ENCODE measurements around the gene NPTXR. TPM values are rescaled to one million over a fixed set of nuclear protein-coding genes. Genes with fewer than 3 reads are reported as not detected.
A peak's percentile ranks its signal among the peaks of the same experiment; 100 is the strongest.

The NPTXR gene
- total RNA-seq, 1 donor from 2014 or later, result 0.96 TPM

GRCh38 chr22:38853196-38853651 lies 9.4 kb upstream of the NPTXR start:
- no peak for DNase-seq (ENCODE audit: low read depth)

GRCh38 chr22:38852522-38852921 lies 8.7 kb upstream of the NPTXR start:
- DNase-seq (ENCODE audit: low read depth), result no peak

- DNase-seq (ENCODE audit: low read depth), result no peak
These were observed 7.4 kb upstream of the NPTXR start for GRCh38 chr22:38850941-38851849.

GRCh38 chr22:38850399-38850798 lies 6.6 kb upstream of the NPTXR start:
- DNase-seq (ENCODE audit: low read depth), result no peak

- DNase-seq (ENCODE audit: low read depth), result no peak
These were observed 6.0 kb upstream of the NPTXR start for GRCh38 chr22:38849811-38850210.

- DNase-seq (ENCODE audit: low read depth), result no peak
These were observed 2.6 kb upstream of the NPTXR start for GRCh38 chr22:38846412-38846811.

GRCh38 chr22:38845004-38845740 lies 1.3 kb upstream of the NPTXR start:
- DNase-seq (ENCODE audit: low read depth), result peak; percentile 59

- no peak for DNase-seq (ENCODE audit: low read depth)
These were observed 631 bp upstream of the NPTXR start for GRCh38 chr22:38844315-38845003.

GRCh38 chr22:38843201-38843656 lies 599 bp downstream of the NPTXR start:
- peak; percentile 36 for DNase-seq (ENCODE audit: low read depth)

- no peak for DNase-seq (ENCODE audit: low read depth)
These were observed 1.2 kb downstream of the NPTXR start for GRCh38 chr22:38842512-38843200.

GRCh38 chr22:38841635-38842034 lies 2.2 kb downstream of the NPTXR start:
- no peak for DNase-seq (ENCODE audit: low read depth)

- no peak for DNase-seq (ENCODE audit: low read depth)
These were observed 2.6 kb downstream of the NPTXR start for GRCh38 chr22:38841211-38841610.

- no peak for DNase-seq (ENCODE audit: low read depth)
These were observed 3.7 kb downstream of the NPTXR start for GRCh38 chr22:38840129-38840528.

- no peak for DNase-seq (ENCODE audit: low read depth)
These were observed 4.1 kb downstream of the NPTXR start for GRCh38 chr22:38839686-38840085.

GRCh38 chr22:38837414-38837928 lies 6.4 kb downstream of the NPTXR start:
- DNase-seq (ENCODE audit: low read depth), result no peak

GRCh38 chr22:38835888-38836301 lies 7.9 kb downstream of the NPTXR start:
- no peak for DNase-seq (ENCODE audit: low read depth)

- no peak for DNase-seq (ENCODE audit: low read depth)
These were observed 8.8 kb downstream of the NPTXR start for GRCh38 chr22:38834991-38835390.

GRCh38 chr22:38834215-38834953 lies 9.4 kb downstream of the NPTXR start:
- DNase-seq (ENCODE audit: low read depth), result no peak

- DNase-seq (ENCODE audit: low read depth), result no peak
These were observed 10.8 kb downstream of the NPTXR start for GRCh38 chr22:38833061-38833460.

All from myocyte (in vitro differentiated cells).